ENCODE measurements around the gene CHST9. TPM values are rescaled to one million over a fixed set of nuclear protein-coding genes. Genes with fewer than 3 reads are reported as not detected.

The CHST9 gene
- total and polyA plus RNA-seq, 2 experiments from 2014 or later = 9.8 to 32.7 TPM

DNA sequence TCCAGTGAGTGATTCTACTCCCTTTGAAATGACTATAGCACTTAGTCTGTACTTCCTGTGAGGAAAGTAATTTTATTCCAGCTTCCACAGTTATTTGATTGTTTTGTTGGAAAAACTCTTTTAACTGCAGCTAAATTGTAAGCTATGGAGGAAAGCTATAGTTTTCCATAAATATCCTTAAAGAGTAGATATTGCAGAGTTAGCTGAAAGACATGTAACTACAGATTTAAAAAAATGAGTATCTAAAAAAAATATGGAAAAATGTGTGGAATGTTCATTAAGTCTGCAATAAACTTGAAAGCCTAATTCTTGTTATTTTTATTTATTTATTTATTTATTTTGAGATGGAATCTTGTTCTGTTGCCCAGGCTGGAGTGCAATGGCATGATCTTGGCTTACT lies 262.8 kb downstream of the CHST9 start:
- no peaks in the 10 kb centered on the region for H3K9me3 ChIP-seq (ENCODE audit: low read depth)
- no peak overlapping the region for H2AFZ ChIP-seq
- H3K79me2 ChIP-seq = no peaks in the 10 kb centered on the region
- DNase-seq (ENCODE audit: low spot score) = no peak
- no peak overlapping the region for H3K27ac ChIP-seq
- no peak overlapping the region for H3K4me2 ChIP-seq
- H4K20me1 ChIP-seq (ENCODE audit: insufficient read depth, poor library complexity, severe bottlenecking) = no peaks in the 10 kb centered on the region
- no peaks in the 10 kb centered on the region for H3K27me3 ChIP-seq
- no peaks in the 10 kb centered on the region for H3K9me2 ChIP-seq (replicated peaks; ENCODE audit: insufficient read depth)
- H3K4me1 ChIP-seq (ENCODE audit: insufficient read depth) = peaks cover 13% of the 10 kb centered on the region
- TF ChIP-seq, protein P1, sequence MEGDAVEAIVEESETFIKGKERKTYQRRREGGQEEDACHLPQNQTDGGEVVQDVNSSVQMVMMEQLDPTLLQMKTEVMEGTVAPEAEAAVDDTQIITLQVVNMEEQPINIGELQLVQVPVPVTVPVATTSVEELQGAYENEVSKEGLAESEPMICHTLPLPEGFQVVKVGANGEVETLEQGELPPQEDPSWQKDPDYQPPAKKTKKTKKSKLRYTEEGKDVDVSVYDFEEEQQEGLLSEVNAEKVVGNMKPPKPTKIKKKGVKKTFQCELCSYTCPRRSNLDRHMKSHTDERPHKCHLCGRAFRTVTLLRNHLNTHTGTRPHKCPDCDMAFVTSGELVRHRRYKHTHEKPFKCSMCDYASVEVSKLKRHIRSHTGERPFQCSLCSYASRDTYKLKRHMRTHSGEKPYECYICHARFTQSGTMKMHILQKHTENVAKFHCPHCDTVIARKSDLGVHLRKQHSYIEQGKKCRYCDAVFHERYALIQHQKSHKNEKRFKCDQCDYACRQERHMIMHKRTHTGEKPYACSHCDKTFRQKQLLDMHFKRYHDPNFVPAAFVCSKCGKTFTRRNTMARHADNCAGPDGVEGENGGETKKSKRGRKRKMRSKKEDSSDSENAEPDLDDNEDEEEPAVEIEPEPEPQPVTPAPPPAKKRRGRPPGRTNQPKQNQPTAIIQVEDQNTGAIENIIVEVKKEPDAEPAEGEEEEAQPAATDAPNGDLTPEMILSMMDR (IDR thresholded peaks at IDR 0.05; ENCODE audit: poor library complexity) = no peak
- TF ChIP-seq EZH2phosphoT487 (IDR thresholded peaks at IDR 0.05; ENCODE audit: low read depth, severe bottlenecking, unreplicated experiment) = no peak
- no peak for TF ChIP-seq EZH2 (IDR thresholded peaks at IDR 0.05; ENCODE audit: borderline replicate concordance)
- H3K36me3 ChIP-seq (replicated peaks; ENCODE audit: insufficient read depth, low read depth) = no peaks in the 10 kb centered on the region
- H3K4me3 ChIP-seq = no peak overlapping the region

DNA sequence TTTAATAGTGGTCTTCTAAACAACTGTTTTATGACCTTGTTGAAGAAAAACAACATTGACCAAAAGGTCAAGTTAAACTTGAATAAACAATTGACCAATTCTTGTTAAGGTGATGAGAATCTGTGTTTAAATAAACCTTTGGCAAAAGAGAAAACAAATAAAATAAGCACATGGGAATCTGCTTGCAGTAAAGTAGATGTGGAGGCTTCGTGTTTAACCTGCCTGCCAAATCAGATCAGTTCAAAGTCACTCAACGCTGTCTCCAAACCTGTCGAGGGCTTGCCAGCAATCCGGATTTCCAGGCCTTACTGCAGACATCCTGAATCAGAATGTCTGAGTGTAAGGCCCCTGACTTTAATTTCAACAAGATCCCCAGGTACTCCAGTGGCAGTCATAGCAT lies 264.5 kb downstream of the CHST9 start:
- Histone ChIP-seq H3K36me3 (replicated peaks; ENCODE audit: insufficient read depth, low read depth) (no peaks in the 10 kb centered on the region), H2AFZ (no peak overlapping the region), H3K9me2 (replicated peaks; ENCODE audit: insufficient read depth) (no peaks in the 10 kb centered on the region), H3K4me1 (ENCODE audit: insufficient read depth) (peaks cover 13% of the 10 kb centered on the region), H3K27ac (no peak overlapping the region), H3K4me3 (no peak overlapping the region), H3K9me3 (ENCODE audit: low read depth) (no peaks in the 10 kb centered on the region), H4K20me1 (ENCODE audit: insufficient read depth, poor library complexity, severe bottlenecking) (no peaks in the 10 kb centered on the region), H3K4me2 (no peak overlapping the region), H3K27me3 (no peaks in the 10 kb centered on the region), H3K79me2 (no peaks in the 10 kb centered on the region)
- 38% methylated on average over 4 of the region's 4 CpGs for WGBS (ENCODE audit: low lambda C conversion rate, missing lambda C conversion rate)
- DNase-seq (ENCODE audit: low spot score) = no peak
- TF ChIP-seq EZH2phosphoT487 (IDR thresholded peaks at IDR 0.05; ENCODE audit: low read depth, severe bottlenecking, unreplicated experiment) = no peak
- TF ChIP-seq EZH2 (IDR thresholded peaks at IDR 0.05; ENCODE audit: borderline replicate concordance) = no peak
- TF ChIP-seq, protein P1 (IDR thresholded peaks at IDR 0.05; ENCODE audit: poor library complexity) = no peak

DNA sequence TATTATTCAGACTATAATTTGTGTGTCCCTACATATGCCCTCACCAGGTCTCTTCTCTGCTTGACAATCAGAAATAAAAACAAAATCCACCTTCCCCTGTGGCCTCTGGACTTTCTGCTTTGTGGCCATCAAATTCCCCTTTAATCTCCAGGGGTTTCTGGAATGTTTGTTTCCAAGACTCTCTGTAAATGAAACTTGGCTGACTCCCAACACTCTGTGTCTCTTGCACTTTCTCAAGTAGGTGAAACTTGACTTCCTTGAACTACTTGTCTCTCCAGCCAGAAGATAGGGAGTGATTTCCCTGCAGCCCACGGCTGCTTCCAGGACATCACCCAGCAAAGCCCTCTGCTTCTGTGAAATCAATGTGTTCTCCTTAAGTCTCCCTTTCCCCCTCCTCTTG lies 265.5 kb downstream of the CHST9 start:
- no peak for TF ChIP-seq EZH2phosphoT487 (IDR thresholded peaks at IDR 0.05; ENCODE audit: low read depth, severe bottlenecking, unreplicated experiment)
- H3K27me3 ChIP-seq = no peaks in the 10 kb centered on the region
- H3K79me2 ChIP-seq = no peaks in the 10 kb centered on the region
- H3K36me3 ChIP-seq (replicated peaks; ENCODE audit: insufficient read depth, low read depth) = no peaks in the 10 kb centered on the region
- H3K4me3 ChIP-seq = no peak overlapping the region
- peaks cover 13% of the 10 kb centered on the region for H3K4me1 ChIP-seq (ENCODE audit: insufficient read depth)
- WGBS (ENCODE audit: low lambda C conversion rate, missing lambda C conversion rate) = 24% methylated on average over 1 of the region's 1 CpG
- peak; percentile 58 for DNase-seq (ENCODE audit: low spot score)
- peak overlapping the region; percentile 6 for H3K27ac ChIP-seq
- no peak overlapping the region for H3K4me2 ChIP-seq
- no peaks in the 10 kb centered on the region for H3K9me3 ChIP-seq (ENCODE audit: low read depth)
- no peaks in the 10 kb centered on the region for H3K9me2 ChIP-seq (replicated peaks; ENCODE audit: insufficient read depth)
- no peak overlapping the region for H2AFZ ChIP-seq
- no peaks in the 10 kb centered on the region for H4K20me1 ChIP-seq (ENCODE audit: insufficient read depth, poor library complexity, severe bottlenecking)

DNA sequence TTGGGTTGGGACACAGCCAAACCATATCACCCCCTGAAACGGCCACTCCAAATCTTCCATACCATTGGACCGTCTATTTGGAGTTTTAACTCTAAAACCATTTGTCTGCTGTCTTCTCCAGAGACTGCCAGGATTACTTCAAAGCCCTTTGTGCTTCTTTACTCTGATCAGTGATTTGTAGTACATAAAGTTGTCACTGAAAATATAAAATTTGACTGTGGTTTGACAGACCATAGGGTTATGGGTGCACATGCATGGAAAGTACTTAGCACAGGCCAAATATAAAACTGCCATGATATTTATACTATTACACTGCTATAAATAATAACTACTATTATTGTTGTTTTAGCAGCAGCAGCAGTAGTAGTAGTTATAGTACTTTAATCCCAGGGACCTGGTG lies 265.9 kb downstream of the CHST9 start:
- Histone ChIP-seq H3K4me1 (ENCODE audit: insufficient read depth) (peaks cover 13% of the 10 kb centered on the region), H3K4me2 (no peak overlapping the region), H3K27ac (peak overlapping the region; percentile 6), H4K20me1 (ENCODE audit: insufficient read depth, poor library complexity, severe bottlenecking) (no peaks in the 10 kb centered on the region), H3K79me2 (no peaks in the 10 kb centered on the region), H3K27me3 (no peaks in the 10 kb centered on the region), H3K9me3 (ENCODE audit: low read depth) (no peaks in the 10 kb centered on the region), H3K4me3 (no peak overlapping the region), H3K36me3 (replicated peaks; ENCODE audit: insufficient read depth, low read depth) (no peaks in the 10 kb centered on the region), H3K9me2 (replicated peaks; ENCODE audit: insufficient read depth) (no peaks in the 10 kb centered on the region), H2AFZ (no peak overlapping the region)
- WGBS (ENCODE audit: low lambda C conversion rate, missing lambda C conversion rate) = 43% methylated on average over 2 of the region's 2 CpGs
- TF ChIP-seq EZH2 (IDR thresholded peaks at IDR 0.05; ENCODE audit: borderline replicate concordance) (no peak), EZH2phosphoT487 (IDR thresholded peaks at IDR 0.05; ENCODE audit: low read depth, severe bottlenecking, unreplicated experiment) (no peak)
- no peak for DNase-seq (ENCODE audit: low spot score)

All from hepatocyte (in vitro differentiated cells).